ENCODE results near the gene NAALADL1.

Gene NAALADL1

GRCh38 chr11:65077451-65077850 is 19.1 kb upstream of the NAALADL1 start:
- in situ Hi-C loops (cut with HindIII; ENCODE audit: low pct_ligation_motif_present, low sequenced_read_pairs), result no loop called here
- Histone ChIP-seq H3K4me3 (ENCODE audit: low read depth, low read length) (no peak overlapping the region), H3K27ac (no peak overlapping the region), H3K27me3 (replicated peaks) (no peaks in the 10 kb centered on the region), H3K36me3 (replicated peaks) (no peaks in the 10 kb centered on the region)
- DNase-seq, result no peak
- no peak for TF ChIP-seq CTCF (IDR thresholded peaks at IDR 0.05; ENCODE audit: low read depth, low read length, missing control alignments)

DNA sequence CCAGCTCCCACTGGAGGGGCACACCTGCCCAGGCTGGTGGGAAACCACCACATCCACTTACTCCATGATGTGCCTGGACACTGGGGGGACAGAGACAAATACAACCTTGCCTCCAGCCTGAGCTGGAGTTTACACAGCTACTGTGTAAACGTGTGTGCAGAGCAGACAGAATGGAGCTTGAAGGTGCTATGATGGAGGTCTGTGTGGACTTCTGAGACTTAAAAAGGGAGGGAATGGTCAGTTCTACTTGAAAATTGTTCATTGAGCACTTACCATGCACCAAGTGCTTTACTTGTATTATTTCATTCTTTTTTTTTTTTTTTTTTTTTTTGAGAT is 14.2 kb upstream of the NAALADL1 start:
- in situ Hi-C loops (cut with HindIII; ENCODE audit: low pct_ligation_motif_present, low sequenced_read_pairs), result no loop called here
- no peak overlapping the region for H3K27ac ChIP-seq
- no peaks in the 10 kb centered on the region for H3K36me3 ChIP-seq (replicated peaks)
- H3K27me3 ChIP-seq (replicated peaks), result no peaks in the 10 kb centered on the region
- no peak overlapping the region for H3K4me3 ChIP-seq (ENCODE audit: low read depth, low read length)
- no peak for DNase-seq
- TF ChIP-seq CTCF (IDR thresholded peaks at IDR 0.05; ENCODE audit: low read depth, low read length, missing control alignments), result no peak

DNA sequence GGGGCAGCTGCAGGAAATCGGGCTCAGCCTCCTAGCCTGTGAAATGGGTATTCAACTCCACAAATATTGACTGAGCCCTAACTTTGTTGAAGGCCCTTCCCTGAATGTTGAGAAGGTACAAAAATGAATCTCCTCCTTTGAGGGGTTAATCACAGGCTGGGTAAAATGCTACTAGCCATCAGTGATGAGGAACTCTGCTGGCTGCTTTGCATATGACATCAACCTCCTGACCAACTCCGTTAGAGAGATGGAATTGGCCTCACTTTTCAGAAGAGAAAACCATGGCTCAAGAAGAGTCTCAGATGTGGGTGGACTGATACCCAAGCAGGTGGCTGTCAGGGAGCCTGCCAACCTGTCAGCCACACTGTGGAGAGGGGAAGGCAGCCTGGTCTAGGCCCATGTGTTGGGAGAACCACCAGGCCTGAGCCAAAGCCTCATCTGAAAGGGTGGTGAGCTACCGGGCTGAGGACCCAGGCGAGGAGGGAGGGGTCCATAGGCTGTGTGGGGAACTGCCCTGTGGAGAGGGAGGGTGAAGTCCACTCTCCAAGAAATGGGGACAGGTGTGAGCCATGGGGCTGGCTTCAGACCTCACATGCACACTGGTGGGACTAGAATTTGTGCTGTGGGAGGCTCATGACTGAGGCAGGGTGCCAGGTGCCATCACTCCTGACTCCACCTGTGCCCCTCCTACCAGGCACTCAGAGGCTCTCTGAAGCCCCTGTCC is 13.7 kb upstream of the NAALADL1 start:
- H3K27me3 ChIP-seq (replicated peaks), result no peaks in the 10 kb centered on the region
- no peak overlapping the region for H3K27ac ChIP-seq
- no peaks in the 10 kb centered on the region for H3K36me3 ChIP-seq (replicated peaks)
- no peak for DNase-seq
- in situ Hi-C loops (cut with HindIII; ENCODE audit: low pct_ligation_motif_present, low sequenced_read_pairs), result no loop called here
- TF ChIP-seq CTCF (IDR thresholded peaks at IDR 0.05; ENCODE audit: low read depth, low read length, missing control alignments), result peak; percentile 18
- H3K4me3 ChIP-seq (ENCODE audit: low read depth, low read length), result no peak overlapping the region

DNA sequence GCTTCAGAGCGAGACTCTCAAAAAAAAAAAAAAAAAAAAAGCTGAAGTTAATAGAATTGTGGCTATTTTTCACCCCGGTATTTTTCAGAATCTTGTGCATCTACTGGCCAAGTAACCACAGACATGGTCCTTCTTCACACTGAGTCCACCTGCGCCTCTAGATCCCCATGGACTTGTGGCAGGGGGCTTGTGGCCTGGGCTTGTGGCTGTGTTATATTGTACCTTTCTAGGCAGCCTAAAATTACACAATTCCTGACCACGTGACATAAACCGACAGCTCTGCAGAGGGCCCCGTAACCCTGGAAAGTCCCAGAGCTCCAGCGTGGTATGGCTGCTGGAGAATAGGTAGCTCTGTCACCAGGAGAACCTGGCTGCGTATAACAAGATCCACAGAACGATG is 10.9 kb upstream of the NAALADL1 start:
- H3K36me3 ChIP-seq (replicated peaks), result no peaks in the 10 kb centered on the region
- H3K27me3 ChIP-seq (replicated peaks), result no peaks in the 10 kb centered on the region
- TF ChIP-seq CTCF (IDR thresholded peaks at IDR 0.05; ENCODE audit: low read depth, low read length, missing control alignments), result no peak
- DNase-seq, result no peak
- H3K4me3 ChIP-seq (ENCODE audit: low read depth, low read length), result no peak overlapping the region
- in situ Hi-C loops (cut with HindIII; ENCODE audit: low pct_ligation_motif_present, low sequenced_read_pairs), result no loop called here
- H3K27ac ChIP-seq, result no peak overlapping the region

DNA sequence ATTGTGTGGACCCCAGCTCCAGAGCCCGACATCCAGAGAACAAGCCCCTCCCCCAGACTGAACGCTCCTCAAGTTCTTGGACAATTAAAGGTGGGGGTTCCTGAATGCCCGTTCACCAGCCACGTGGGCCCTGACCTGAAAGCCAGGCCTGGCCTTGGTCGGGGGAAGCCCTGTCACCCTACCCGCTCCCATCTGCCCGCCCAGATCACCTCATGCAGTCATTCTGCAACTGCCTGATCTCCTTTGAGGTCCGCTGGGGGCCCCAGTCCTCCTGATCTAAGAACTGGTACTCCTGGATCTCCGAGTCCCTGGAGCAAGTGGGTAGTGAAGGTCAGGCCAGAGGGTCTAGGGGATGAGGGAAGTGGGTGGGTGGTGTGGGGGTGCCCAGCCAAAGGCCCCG is 9.1 kb upstream of the NAALADL1 start:
- no peak for DNase-seq
- no peak for TF ChIP-seq CTCF (IDR thresholded peaks at IDR 0.05; ENCODE audit: low read depth, low read length, missing control alignments)
- no peaks in the 10 kb centered on the region for H3K36me3 ChIP-seq (replicated peaks)
- H3K4me3 ChIP-seq (ENCODE audit: low read depth, low read length), result no peak overlapping the region
- H3K27me3 ChIP-seq (replicated peaks), result no peaks in the 10 kb centered on the region
- H3K27ac ChIP-seq, result no peak overlapping the region
- in situ Hi-C loops (cut with HindIII; ENCODE audit: low pct_ligation_motif_present, low sequenced_read_pairs), result no loop called here

- H3K27me3 ChIP-seq (replicated peaks), result no peaks in the 10 kb centered on the region
- no peak overlapping the region for H3K4me3 ChIP-seq (ENCODE audit: low read depth, low read length)
- no peak overlapping the region for H3K27ac ChIP-seq
- no peaks in the 10 kb centered on the region for H3K36me3 ChIP-seq (replicated peaks)
- in situ Hi-C loops (cut with HindIII; ENCODE audit: low pct_ligation_motif_present, low sequenced_read_pairs), result no loop called here
- DNase-seq, result no peak
- TF ChIP-seq CTCF (IDR thresholded peaks at IDR 0.05; ENCODE audit: low read depth, low read length, missing control alignments), result no peak
These were observed 8.5 kb upstream of the NAALADL1 start for GRCh38 chr11:65066805-65067291.

All from brain microvascular endothelial cell (primary cell).